Suppressor macrophage treated with lipopolysaccharide for 1 hour (primary cell): Measurements from ENCODE around the gene DHX57.
A peak's percentile ranks its signal among the peaks of the same experiment; 100 is the strongest.

Source experiments
- DNase-seq, 3 donors: peaks; one replicate each; pipeline ENCODE4 v3.0.0-alpha.2; 2020 to 2022

Gene DHX57

DNA sequence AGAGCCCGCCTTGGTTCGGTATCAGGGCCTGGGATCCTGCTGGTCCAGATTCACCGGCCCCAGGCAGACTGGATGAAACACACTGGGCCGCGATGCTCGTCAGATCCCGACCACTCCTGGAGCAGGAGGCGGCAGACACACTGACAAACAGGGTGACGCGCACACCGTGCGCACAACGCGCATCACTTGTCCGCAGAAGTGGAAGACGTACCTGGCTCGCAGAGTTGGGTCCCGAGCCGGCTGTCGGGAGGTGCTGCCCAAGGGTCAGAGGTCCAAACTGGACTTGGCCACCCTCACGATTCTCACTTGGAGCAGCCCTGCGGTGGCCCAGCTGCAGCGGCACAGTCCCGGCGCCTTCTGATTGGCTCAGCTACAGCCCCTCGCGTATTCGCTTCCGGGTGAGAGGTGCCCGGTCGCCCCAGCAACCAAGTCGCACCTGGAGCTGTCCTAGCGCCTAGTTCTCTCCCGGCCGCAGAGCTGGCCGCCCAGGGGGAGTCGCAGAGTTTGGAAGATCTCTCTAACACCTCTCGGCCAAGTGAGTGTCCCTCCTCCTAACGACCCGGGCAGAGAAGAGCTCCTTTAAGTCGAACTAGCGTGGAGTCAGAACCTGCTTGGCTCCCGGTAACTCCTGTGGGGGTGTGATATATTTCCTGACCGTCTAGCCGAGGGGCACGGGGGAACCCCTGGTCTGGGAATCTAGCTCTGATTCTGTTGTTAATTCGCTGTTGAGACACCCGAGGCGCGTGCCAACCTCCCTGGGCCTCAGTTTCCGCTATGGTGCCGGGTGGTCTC lies at the start of gene DHX57, which contains the start of gene MORN2:
Gene DHX57, minus strand, starts transcription at position 359 of the 792 bp plus-strand sequence. CDS start 7,529 bp downstream, outside the sequence.
Gene MORN2, plus strand, starts transcription at position 401 of the 792 bp plus-strand sequence.
- DNase-seq: peak; percentile 78 to 88 (median 79)

GRCh38 chr2:38922902-38923301 lies 47.2 kb upstream of the DHX57 start:
- no peak for DNase-seq

GRCh38 chr2:38922389-38922788 lies 46.7 kb upstream of the DHX57 start:
- no peak for DNase-seq

DNA sequence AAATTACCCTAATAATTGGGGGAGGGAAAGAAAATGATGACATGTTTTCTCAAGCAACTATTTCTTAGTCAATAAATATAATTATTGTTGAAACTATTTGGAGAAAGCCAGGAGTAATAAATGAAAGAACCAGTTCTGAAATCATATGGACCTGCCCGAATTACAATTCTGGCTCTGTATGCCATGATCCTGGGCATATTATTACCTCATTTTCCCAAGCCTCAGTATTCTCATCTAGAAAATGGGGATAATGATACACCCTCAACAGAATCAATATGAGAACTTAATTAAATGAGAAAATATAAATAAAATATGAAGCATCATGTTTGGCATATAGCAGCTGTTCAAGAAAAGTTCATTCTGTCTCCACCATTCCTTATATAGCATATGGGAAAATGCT lies 36.9 kb upstream of the DHX57 start:
- DNase-seq: no peak

- DNase-seq: no peak
These were observed 35.5 kb upstream of the DHX57 start for GRCh38 chr2:38911191-38911590.

GRCh38 chr2:38909872-38910271 lies 34.1 kb upstream of the DHX57 start:
- DNase-seq: no peak

GRCh38 chr2:38907743-38908562 lies 32.2 kb upstream of the DHX57 start:
- peak in 1 of 3 donors; percentile 8 for DNase-seq

- no peak for DNase-seq
These were observed 31.5 kb upstream of the DHX57 start for GRCh38 chr2:38907242-38907641.

- DNase-seq: peak; percentile 12 to 45 (median 32)
These were observed 29.5 kb upstream of the DHX57 start for GRCh38 chr2:38905251-38905650.

DNA sequence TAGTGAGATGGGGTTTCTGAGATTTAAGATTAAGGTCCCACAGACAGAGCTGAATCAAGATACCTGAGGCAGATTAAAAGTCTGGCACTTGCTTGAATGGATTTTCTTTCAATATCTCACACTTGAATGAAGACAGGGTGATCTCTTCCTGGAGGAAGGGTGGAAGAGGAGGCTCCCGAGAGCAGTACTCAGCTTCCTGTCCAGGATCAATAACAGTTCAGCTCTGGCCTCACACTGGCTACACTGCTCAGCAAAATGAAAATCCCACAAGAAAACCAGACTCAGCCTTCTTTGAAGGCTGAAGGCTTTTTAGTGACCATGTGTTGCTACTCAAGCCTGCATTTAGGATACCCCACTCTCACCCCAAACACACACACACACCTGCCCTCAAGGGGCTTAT lies 25.0 kb upstream of the DHX57 start:
- DNase-seq: no peak

DNA sequence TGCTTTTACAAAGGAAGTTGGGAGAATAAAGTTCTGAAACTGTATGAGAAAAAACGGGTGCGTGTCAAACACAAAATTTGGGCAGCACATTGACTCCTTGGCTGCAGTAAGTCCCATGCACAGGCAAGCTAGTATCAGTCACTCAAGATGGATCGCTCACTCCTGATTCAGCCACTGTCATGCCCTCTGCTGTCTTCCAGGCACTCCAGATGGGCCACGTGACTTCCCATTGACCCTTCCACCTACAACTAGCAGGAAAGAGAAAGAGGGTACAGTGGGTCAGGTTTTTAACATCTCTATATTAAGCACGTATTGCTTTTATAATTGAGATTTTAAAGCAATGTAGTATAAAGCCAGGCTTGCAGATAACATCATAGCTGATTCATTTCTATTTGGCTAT lies 22.5 kb upstream of the DHX57 start:
- peak in 2 of 3 donors; percentile 10 to 26 for DNase-seq

- DNase-seq: no peak
These were observed 17.1 kb upstream of the DHX57 start for GRCh38 chr2:38892819-38893218.

DNA sequence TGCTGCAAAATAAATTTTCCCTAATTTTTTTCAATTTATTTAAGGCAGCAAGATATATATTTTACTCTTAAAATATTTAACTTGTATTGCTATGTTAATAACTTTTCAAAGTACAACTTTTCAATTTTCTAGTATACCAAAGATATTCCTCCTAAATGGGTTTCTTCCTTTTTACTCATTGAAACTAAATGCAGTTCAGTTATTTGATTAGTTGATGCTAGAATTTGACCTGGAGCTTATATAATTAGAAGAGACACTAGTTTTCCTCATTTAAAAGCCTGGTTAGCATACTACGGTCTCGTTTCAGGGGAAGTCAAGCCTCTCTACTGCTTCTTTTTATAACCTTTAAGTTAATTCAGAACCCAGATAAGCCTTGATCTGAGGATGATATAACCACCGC lies 13.8 kb upstream of the DHX57 start, which contains the start of gene ARHGEF33:
Gene ARHGEF33, plus strand, starts transcription at position 301 of the 400 bp plus-strand sequence. CDS start 29,573 bp downstream, outside the sequence.
- no peak for DNase-seq

DNA sequence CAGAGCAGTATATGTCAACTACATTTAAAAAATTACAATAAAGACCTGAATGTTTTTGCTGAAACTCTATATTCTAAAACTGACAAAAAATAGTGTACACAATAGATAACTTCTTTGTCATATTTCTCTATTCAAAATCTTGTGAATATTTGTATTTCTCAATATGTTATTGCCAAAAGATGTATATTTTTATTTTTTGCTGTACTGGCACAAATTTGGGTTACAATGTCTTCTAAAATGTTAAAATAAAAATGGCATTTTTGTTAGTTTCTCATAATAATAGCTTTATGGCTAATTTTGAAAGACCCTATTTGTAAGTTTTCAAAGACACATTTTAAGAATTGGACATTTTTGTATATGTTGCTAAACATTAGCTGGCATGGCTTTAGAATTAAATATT lies 13.3 kb upstream of the DHX57 start:
- no peak for DNase-seq

GRCh38 chr2:38887902-38888554 lies 12.3 kb upstream of the DHX57 start:
- no peak for DNase-seq

- DNase-seq: no peak
These were observed 11.6 kb upstream of the DHX57 start for GRCh38 chr2:38887347-38887746.

- no peak for DNase-seq
These were observed 10.3 kb upstream of the DHX57 start for GRCh38 chr2:38886063-38886462.

GRCh38 chr2:38876407-38876806 lies 673 bp upstream of the DHX57 start:
- no peak for DNase-seq

- DNase-seq: no peak
These were observed 533 bp downstream of the DHX57 start for GRCh38 chr2:38875227-38875575.

- DNase-seq: no peak
These were observed 2.0 kb downstream of the DHX57 start for GRCh38 chr2:38873763-38874162.

DNA sequence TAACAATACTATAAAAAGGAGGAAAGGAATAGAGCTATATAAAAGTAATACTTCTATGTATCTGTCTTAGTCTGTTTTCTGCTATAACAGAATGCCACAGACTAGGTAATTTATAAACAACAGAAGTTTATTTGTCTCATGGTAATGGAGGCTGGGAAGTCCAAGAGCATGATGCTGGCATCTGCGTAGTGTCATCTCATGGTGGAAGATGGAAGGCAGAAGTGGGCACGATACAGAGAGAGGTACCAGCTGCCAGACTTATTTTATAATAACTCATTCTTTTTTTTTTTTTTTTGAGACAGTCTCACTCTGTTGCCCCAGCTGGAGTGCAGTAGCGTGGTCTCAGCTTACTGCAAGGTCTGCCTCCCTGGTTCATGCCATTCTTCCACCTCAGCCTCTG lies 4.3 kb downstream of the DHX57 start:
- no peak for DNase-seq

GRCh38 chr2:38866773-38867443 lies 8.8 kb downstream of the DHX57 start:
- peak in 1 of 3 donors; percentile 21 for DNase-seq
